Naive thymus-derived CD4-positive, alpha-beta T cell (primary cell): Measurements from ENCODE around the gene MED29. TPM values are rescaled to one million over a fixed set of nuclear protein-coding genes. Genes with fewer than 3 reads are reported as not detected.

Experiments used
- ATAC-seq: fragments of 150-1000 bp; cut with Tn5 transposase; 2 replicates; pipeline ENCODE4 v1.10.0; 2021; ENCODE audit warnings: mild to moderate bottlenecking, moderate library complexity
- CTCF ChIA-PET: fragments of 350-600 bp; sonication (Branson Sonifier 250); formaldehyde crosslinking; loops from one replicate; lab custom pipeline; 2021; ENCODE audit warnings: antibody characterized with exemption; lab: Charles Lee
- POLR2A ChIA-PET: fragments of 350-600 bp; sonication (Branson Sonifier 250); formaldehyde crosslinking; loops from one replicate; lab custom pipeline; 2021; ENCODE audit warnings: antibody characterized with exemption, inconsistent platforms; lab: Charles Lee
- DNase-seq, 9 donors: peaks; one replicate each; pipeline versions ENCODE4 v3.0.0 to v3.0.0-alpha.2; 2020 to 2022; ENCODE audit warnings: mixed read lengths in 1 of 9
- H3K27ac ChIP-seq: one replicate; pipeline ENCODE4 v1.7.0; 2013; ENCODE audit warnings: mild to moderate bottlenecking, low read depth, low read length, moderate library complexity
- H3K27me3 ChIP-seq, 2 donors: one replicate each; pipeline ENCODE4 v1.7.0; 2013; ENCODE audit warnings: low read length in 2 of 2, mild to moderate bottlenecking in 2 of 2, moderate library complexity in 2 of 2; ENCODE audit not compliant: control insufficient read depth in 2 of 2, insufficient read depth in 2 of 2
- H3K36me3 ChIP-seq, 3 experiments: 1 replicate in 2 of 3; 2 replicates in 1 of 3; pipeline ENCODE4 v1.7.0; 2013; ENCODE audit warnings: low read length in 3 of 3, mild to moderate bottlenecking in 3 of 3, moderate library complexity in 1 of 3; ENCODE audit not compliant: insufficient read depth in 3 of 3, control insufficient read depth in 2 of 3
- H3K4me1 ChIP-seq, 2 donors: one replicate each; pipeline ENCODE4 v1.7.0; 2013; ENCODE audit warnings: low read length in 2 of 2, mild to moderate bottlenecking in 2 of 2, moderate library complexity in 1 of 2; ENCODE audit not compliant: control insufficient read depth in 2 of 2, insufficient read depth in 2 of 2
- H3K4me3 ChIP-seq: 2 replicates; pipeline ENCODE4 v1.7.0; 2013; ENCODE audit warnings: mild to moderate bottlenecking, low read length
- H3K9me3 ChIP-seq, 3 experiments: 1 replicate in 2 of 3; 2 replicates in 1 of 3; pipeline ENCODE4 v1.7.0; 2013; ENCODE audit warnings: low read length in 3 of 3; ENCODE audit not compliant: control insufficient read depth in 2 of 3
- H3K27ac Mint-ChIP-seq, 9 donors: one replicate each; pipeline ENCODE4 v1.8.0; 2020 to 2022; ENCODE audit warnings: mixed read lengths in 9 of 9, mild to moderate bottlenecking in 8 of 9, moderate library complexity in 5 of 9, inconsistent platforms in 2 of 9
- H3K27me3 Mint-ChIP-seq, 5 donors: one replicate each; pipeline ENCODE4 v1.8.0; 2021 to 2022; ENCODE audit warnings: mixed read lengths in 5 of 5, mild to moderate bottlenecking in 1 of 5
- H3K36me3 Mint-ChIP-seq, 5 donors: one replicate each; pipeline ENCODE4 v1.8.0; 2020 to 2022; ENCODE audit warnings: mixed read lengths in 5 of 5, mild to moderate bottlenecking in 3 of 5, inconsistent platforms in 1 of 5
- H3K4me1 Mint-ChIP-seq, 7 donors: one replicate each; pipeline ENCODE4 v1.8.0; 2020 to 2022; ENCODE audit warnings: mixed read lengths in 7 of 7, mild to moderate bottlenecking in 3 of 7, inconsistent platforms in 1 of 7
- H3K4me3 Mint-ChIP-seq, 10 donors: one replicate each; pipeline ENCODE4 v1.8.0; 2020 to 2022; ENCODE audit warnings: mild to moderate bottlenecking in 10 of 10, mixed read lengths in 10 of 10, moderate library complexity in 6 of 10, inconsistent platforms in 2 of 10
- H3K9me3 Mint-ChIP-seq, 11 donors: one replicate each; pipeline ENCODE4 v1.8.0; 2020 to 2022; ENCODE audit warnings: mixed read lengths in 11 of 11, mild to moderate bottlenecking in 4 of 11, inconsistent platforms in 1 of 11, moderate library complexity in 1 of 11
- intact Hi-C, 2 donors: fragments of 100-400 bp; cut with micrococcal nuclease; formaldehyde crosslinking; loops; one replicate each; pipeline ENCODE4 v1.15.1; 2023
- polyA plus RNA-seq, 2 donors: library from polyadenylated mRNA; unstranded; fragments of 300-500 nt; fragmentation: Illumina TruSeq; gene quantifications; one replicate each; pipeline ENCODE4 v1.2.3, GENCODE V29; 2021
- total RNA-seq, 6 experiments: library from RNA in 5 of 6; stranded (reverse) in 5 of 6; gene quantifications; 1 replicate in 5 of 6; 2 replicates in 1 of 6; pipeline ENCODE4 v1.2.3 and lab custom pipeline; 2021 to 2026

MED29 gene
- total and polyA plus RNA-seq, 7 experiments from 2014 or later: 44.2 to 61.0 (median 52.0) TPM

DNA sequence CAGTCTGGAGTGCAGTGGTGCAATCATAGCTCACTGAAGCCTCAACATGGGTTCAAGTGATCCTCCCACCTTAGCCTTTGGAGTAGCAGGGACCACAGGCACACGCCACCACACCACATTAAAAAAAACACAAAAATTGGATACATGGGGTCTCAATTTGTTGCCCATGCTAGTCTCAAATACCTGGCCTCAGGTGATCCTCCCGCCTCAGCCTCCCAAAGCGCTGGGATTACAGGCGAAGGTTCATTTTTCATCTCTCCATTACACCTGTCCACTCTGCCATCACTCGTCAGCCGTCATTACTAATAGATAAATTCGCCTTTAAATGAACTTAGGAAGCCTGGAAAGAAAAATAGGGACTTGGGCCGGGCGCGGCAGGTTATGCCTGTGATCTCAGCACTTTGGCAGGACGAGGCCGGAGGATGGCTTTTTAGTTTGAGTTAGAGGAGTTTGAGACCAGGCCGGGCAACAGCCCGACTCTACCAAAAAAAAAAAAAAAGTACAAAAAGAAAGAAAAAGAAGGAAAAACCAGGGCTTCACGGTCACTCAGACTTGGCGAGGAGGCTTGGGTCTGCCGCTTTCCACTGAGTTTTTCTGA is 53.5 kb downstream of the MED29 start:
- no peak for ATAC-seq
- Histone ChIP-seq H3K36me3 (peaks cover 0 to 4% (median 0%) of the 10 kb centered on the region in 3 experiments), H3K4me1 (peaks cover 35 to 44% of the 10 kb centered on the region in 2 donors), H3K27me3 (no peaks in the 10 kb centered on the region), H3K9me3 (no peaks in the 10 kb centered on the region), H3K27ac (peak overlapping the region; percentile 98), H3K4me3 (peak overlapping the region; percentile 77)
- Mint-ChIP-seq H3K4me1 (peaks cover 31 to 55% (median 46%) of the 10 kb centered on the region in 7 donors), H3K27me3 (no peaks in the 10 kb centered on the region), H3K36me3 (peaks cover 6 to 17% (median 11%) of the 10 kb centered on the region in 5 donors), H3K4me3 (peak overlapping the region; percentile 91 to 100 (median 97)), H3K9me3 (peaks cover 0 to 3% (median 0%) of the 10 kb centered on the region in 11 donors), H3K27ac (peak overlapping the region; percentile 95 to 100 (median 99))
- DNase-seq: peak in 2 of 9 donors; percentile 15 to 16
- ChIA-PET CTCF (interaction anchor here (0.6 to 2.2 kb wide), 3 partner anchors 55 to 228 kb away, joined by 3 to 8 read pairs (median 4); no protein-coding TSS in a partner anchor), POLR2A (interaction anchor here (0.8 to 5.4 kb wide), 32 partner anchors 9 to 1070 kb away, joined by 3 to 115 read pairs (median 5); partner anchors contain the start of genes DYRK1B, EID2, EID2B and GMFG)
- intact Hi-C loops: loop anchor here (1.0 to 10.0 kb wide), 11 partner anchors 8 to 1270 kb away; partner anchors contain the start of genes MED29 (in 2 of the 2), PAF1 (in 2 of the 2), PLEKHG2 (in 2 of the 2) and TIMM50 (in 2 of the 2)

DNA sequence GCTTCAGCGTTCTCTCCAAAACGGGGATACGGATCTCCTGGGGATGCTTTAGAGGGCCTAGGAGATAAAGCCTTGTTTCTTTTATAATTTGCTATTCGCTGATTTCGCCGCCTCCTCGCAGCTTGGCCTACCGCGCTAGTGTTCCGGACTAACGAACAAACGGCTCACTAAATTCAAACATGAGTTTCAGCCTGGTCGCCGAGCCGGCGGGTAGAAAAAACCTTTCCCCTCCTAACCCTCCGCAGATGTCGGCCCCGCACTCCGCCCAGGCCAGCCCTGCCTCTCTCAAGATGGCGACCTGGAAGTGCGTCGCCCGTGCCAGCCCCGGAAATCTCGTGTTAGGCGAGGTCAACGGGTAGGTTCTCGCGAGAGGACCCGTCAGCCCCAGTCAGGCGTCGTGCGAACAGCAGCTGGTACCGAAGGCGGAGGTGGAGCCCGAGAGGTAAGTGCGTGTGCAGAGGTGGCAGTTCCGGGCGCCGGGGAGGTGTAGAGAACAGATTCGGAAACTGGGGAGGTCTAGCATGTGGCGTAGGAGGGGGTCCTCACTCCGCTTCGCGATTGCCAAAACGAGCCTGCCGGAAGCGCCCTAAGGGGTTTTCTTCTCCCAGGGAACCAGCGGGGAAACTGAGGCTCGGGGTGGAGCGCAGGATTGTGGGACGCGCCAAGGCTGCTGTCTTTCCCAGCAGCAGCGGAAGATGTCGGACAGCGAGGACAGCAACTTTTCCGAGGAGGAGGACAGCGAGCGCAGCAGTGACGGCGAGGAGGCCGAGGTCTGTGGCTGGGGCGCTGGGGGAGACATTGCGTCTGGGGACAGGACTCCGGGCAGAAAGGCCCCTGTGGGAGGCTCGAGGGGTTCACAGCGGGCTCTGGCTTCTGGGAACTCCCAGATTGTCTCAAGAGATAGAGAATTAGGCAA is 54.3 kb downstream of the MED29 start, which contains the start of gene SUPT5H:
Gene SUPT5H, plus strand, starts transcription at position 387 of the 916 bp plus-strand sequence. Its CDS starts 309 bp downstream, at position 696.
- peaks cover 37 to 60% (median 47%) of the 10 kb centered on the region in 7 donors for H3K4me1 Mint-ChIP-seq
- DNase-seq (peak; percentile 84 to 99 (median 97)), ATAC-seq (peak; percentile 96)
- peaks cover 0 to 3% (median 0%) of the 10 kb centered on the region in 11 donors for H3K9me3 Mint-ChIP-seq
- peaks cover 0 to 4% (median 0%) of the 10 kb centered on the region in 3 experiments for H3K36me3 ChIP-seq
- no peaks in the 10 kb centered on the region for H3K27me3 ChIP-seq
- H3K27me3 Mint-ChIP-seq: no peaks in the 10 kb centered on the region
- H3K4me1 ChIP-seq: peaks cover 35 to 46% of the 10 kb centered on the region in 2 donors
- peak within 1 kb of the TSS; percentile 98 for H3K27ac ChIP-seq
- peak within 1 kb of the TSS; percentile 77 for H3K4me3 ChIP-seq
- H3K36me3 Mint-ChIP-seq: peaks cover 6 to 17% (median 11%) of the 10 kb centered on the region in 5 donors
- POLR2A ChIA-PET: interaction anchor here (0.6 to 5.4 kb wide), 36 partner anchors 9 to 1071 kb away, joined by 3 to 115 read pairs (median 4); partner anchors contain the start of genes DYRK1B, EID2, EID2B and GMFG
- intact Hi-C loops: loop anchor here (1.0 to 10.0 kb wide), 11 partner anchors 9 to 1269 kb away; partner anchors contain the start of genes MED29 (in 2 of the 2), PAF1 (in 2 of the 2), PLEKHG2 (in 2 of the 2) and TIMM50 (in 2 of the 2)
- H3K4me3 Mint-ChIP-seq: peak within 1 kb of the TSS; percentile 91 to 100 (median 97)
- peak within 1 kb of the TSS; percentile 95 to 100 (median 99) for H3K27ac Mint-ChIP-seq
- H3K9me3 ChIP-seq: no peaks in the 10 kb centered on the region
- CTCF ChIA-PET: interaction anchor here (0.6 to 2.2 kb wide), 4 partner anchors 55 to 975 kb away, joined by 3 to 8 read pairs (median 4); no protein-coding TSS in a partner anchor

DNA sequence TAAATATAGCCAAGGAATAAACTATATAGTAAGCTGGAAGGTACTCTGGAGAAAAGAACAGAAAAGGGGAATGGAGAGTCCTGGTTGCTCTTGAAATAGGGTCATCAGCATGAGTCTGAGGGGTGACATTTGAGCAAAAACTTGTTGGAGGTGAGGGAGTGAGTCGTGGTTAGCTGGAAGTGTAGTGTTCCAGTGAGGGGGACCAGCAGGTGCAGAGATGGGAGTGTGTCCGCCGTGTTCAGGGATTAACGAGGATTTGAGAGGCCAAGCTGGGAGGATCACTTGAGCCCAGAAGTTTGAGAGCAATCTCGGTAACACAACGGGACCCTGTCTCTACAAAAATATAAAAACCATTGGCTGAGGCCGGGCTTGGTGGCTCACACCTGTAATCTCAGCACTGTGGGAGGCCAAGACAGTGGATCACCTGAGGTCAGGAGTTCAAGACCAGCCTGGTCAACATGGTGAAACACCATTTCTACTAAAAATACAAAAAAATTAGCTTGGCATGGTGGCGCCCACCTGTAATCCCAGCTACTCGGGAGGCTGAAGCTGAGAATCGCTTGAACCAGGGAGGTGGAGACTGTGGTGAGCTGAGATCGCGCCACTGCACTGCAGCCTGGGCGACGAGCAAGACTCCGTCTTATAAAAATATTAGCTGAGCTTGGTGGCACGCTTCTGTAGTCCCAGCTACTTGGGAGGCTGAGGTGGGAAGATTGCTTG is 55.3 kb downstream of the MED29 start:
- peaks cover 39 to 67% (median 52%) of the 10 kb centered on the region in 7 donors for H3K4me1 Mint-ChIP-seq
- H3K4me3 ChIP-seq: peak overlapping the region; percentile 77

DNA sequence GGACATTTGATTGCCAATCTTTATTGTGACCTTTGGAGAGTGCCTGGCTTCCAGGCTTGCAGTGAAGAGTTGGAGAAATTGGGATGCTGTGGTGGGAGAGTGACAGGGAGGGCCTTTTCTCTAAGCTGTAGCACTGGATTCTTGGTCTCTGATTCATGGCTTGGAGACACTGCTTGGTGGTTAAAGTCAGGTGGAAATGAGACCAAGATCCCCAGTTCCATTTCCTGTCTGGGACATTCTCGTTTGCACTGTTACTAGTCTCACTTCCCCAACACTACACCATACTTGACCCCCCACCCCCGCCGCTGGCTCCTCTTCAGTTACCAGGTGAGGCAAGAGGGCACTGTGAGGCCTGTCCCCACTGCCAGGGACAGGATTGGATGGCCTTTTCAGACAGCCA is 57.1 kb downstream of the MED29 start:
- intact Hi-C loops: loop anchor here in 1 of 2 donors (10.0 kb wide), 1 partner anchor 1267 kb away; the partner anchor contains the start of genes COQ8B and ITPKC
- Histone ChIP-seq H3K27ac (peak overlapping the region; percentile 52), H3K4me3 (peak overlapping the region; percentile 31), H3K27me3 (no peaks in the 10 kb centered on the region), H3K36me3 (peaks cover 0 to 23% (median 0%) of the 10 kb centered on the region in 3 experiments), H3K4me1 (peaks cover 35 to 49% of the 10 kb centered on the region in 2 donors), H3K9me3 (no peaks in the 10 kb centered on the region)
- H3K27me3 Mint-ChIP-seq: no peaks in the 10 kb centered on the region
- ChIA-PET POLR2A (interaction anchor here (5.4 kb wide), 1 partner anchor 14 kb away, joined by 115 read pairs; the partner anchor contains the start of gene RPS16), CTCF (no interaction called here)
- H3K36me3 Mint-ChIP-seq: peaks cover 10 to 31% (median 26%) of the 10 kb centered on the region in 5 donors
- no peak for DNase-seq
- H3K9me3 Mint-ChIP-seq: peaks cover 0 to 5% (median 0%) of the 10 kb centered on the region in 11 donors
- peaks cover 54 to 85% (median 68%) of the 10 kb centered on the region in 7 donors for H3K4me1 Mint-ChIP-seq
- peak overlapping the region; percentile 50 to 100 (median 96) for H3K4me3 Mint-ChIP-seq
- no peak for ATAC-seq
- peak overlapping the region; percentile 58 to 88 (median 82) for H3K27ac Mint-ChIP-seq

More for the DNA sequence above, 55.3 kb downstream of the MED29 start:
- Histone ChIP-seq H3K4me1 (peaks cover 35 to 49% of the 10 kb centered on the region in 2 donors), H3K27ac (peak overlapping the region; percentile 98), H3K9me3 (no peaks in the 10 kb centered on the region), H3K27me3 (no peaks in the 10 kb centered on the region), H3K36me3 (peaks cover 0 to 7% (median 0%) of the 10 kb centered on the region in 3 experiments)
- no peaks in the 10 kb centered on the region for H3K27me3 Mint-ChIP-seq
- POLR2A ChIA-PET: interaction anchor here (0.7 to 5.4 kb wide), 12 partner anchors 11 to 644 kb away, joined by 3 to 115 read pairs (median 4); partner anchors contain the start of genes EID2B, PLEKHG2, RPS16 and ZFP36
- DNase-seq (no peak), ATAC-seq (no peak)
- CTCF ChIA-PET: interaction anchor here (2.2 kb wide), 1 partner anchor 226 kb away, joined by 8 read pairs; no protein-coding TSS in a partner anchor
- H3K4me3 Mint-ChIP-seq: peak overlapping the region; percentile 91 to 100 (median 97)
- intact Hi-C loops: loop anchor here in 1 of 2 donors (10.0 kb wide), 1 partner anchor 1268 kb away; the partner anchor contains the start of genes COQ8B and ITPKC
- H3K27ac Mint-ChIP-seq: peak overlapping the region; percentile 95 to 100 (median 99)
- peaks cover 0 to 3% (median 0%) of the 10 kb centered on the region in 11 donors for H3K9me3 Mint-ChIP-seq
- peaks cover 6 to 17% (median 12%) of the 10 kb centered on the region in 5 donors for H3K36me3 Mint-ChIP-seq

GRCh38 chr19:39449116-39449797 is 58.1 kb downstream of the MED29 start:
- H3K27ac ChIP-seq: peak overlapping the region; percentile 34
- peaks cover 35 to 47% of the 10 kb centered on the region in 2 donors for H3K4me1 ChIP-seq
- H3K36me3 ChIP-seq: peaks cover 0 to 33% (median 5%) of the 10 kb centered on the region in 3 experiments
- peaks cover 11 to 32% (median 26%) of the 10 kb centered on the region in 5 donors for H3K36me3 Mint-ChIP-seq
- peak overlapping the region; percentile 57 to 100 (median 74) for H3K4me3 Mint-ChIP-seq
- H3K4me3 ChIP-seq: no peak overlapping the region
- no peaks in the 10 kb centered on the region for H3K27me3 Mint-ChIP-seq
- ChIA-PET CTCF (interaction anchor here (0.6 kb wide), 1 partner anchor 26 kb away, joined by 4 read pairs; no protein-coding TSS in a partner anchor), POLR2A (interaction anchor here (0.6 to 5.4 kb wide), 2 partner anchors 9 to 15 kb away, joined by 3 to 115 read pairs; partner anchors contain the start of gene RPS16)
- H3K9me3 ChIP-seq: no peaks in the 10 kb centered on the region
- peaks cover 0 to 5% (median 0%) of the 10 kb centered on the region in 11 donors for H3K9me3 Mint-ChIP-seq
- DNase-seq (no peak), ATAC-seq (no peak)
- H3K4me1 Mint-ChIP-seq: peaks cover 59 to 89% (median 74%) of the 10 kb centered on the region in 7 donors
- no peaks in the 10 kb centered on the region for H3K27me3 ChIP-seq
- H3K27ac Mint-ChIP-seq: peak overlapping the region; percentile 58 to 88 (median 80)
- intact Hi-C loops: loop anchor here in 1 of 2 donors (10.0 kb wide), 1 partner anchor 1266 kb away; the partner anchor contains the start of genes COQ8B and ITPKC
